Ectodermal cell (in vitro differentiated cells): ENCODE results near the gene SNAI3.

Experiments used
- H3K27ac ChIP-seq: 2 replicates; pipeline ENCODE4 v1.7.0; 2013; ENCODE audit warnings: mild to moderate bottlenecking, low read depth, low read length; ENCODE audit not compliant: insufficient read depth, poor library complexity, severe bottlenecking
- H3K27me3 ChIP-seq: 2 replicates; pipeline ENCODE4 v1.7.0; 2013; ENCODE audit warnings: mild to moderate bottlenecking, low read length; ENCODE audit not compliant: insufficient read depth, control insufficient read depth, poor library complexity, severe bottlenecking
- H3K36me3 ChIP-seq: one replicate; pipeline ENCODE4 v1.7.0; 2013; ENCODE audit warnings: low read length; ENCODE audit not compliant: control insufficient read depth, insufficient read depth
- H3K4me1 ChIP-seq: one replicate; pipeline ENCODE4 v1.7.0; 2013; ENCODE audit warnings: low read length; ENCODE audit not compliant: control insufficient read depth, insufficient read depth
- H3K4me3 ChIP-seq: 2 replicates; pipeline ENCODE4 v1.7.0; 2013; ENCODE audit warnings: low read depth, low read length, control low read depth; ENCODE audit not compliant: insufficient read depth
- H3K9me3 ChIP-seq: 2 replicates; pipeline ENCODE4 v1.7.0; 2013; ENCODE audit warnings: mild to moderate bottlenecking, low read length, moderate library complexity; ENCODE audit not compliant: control insufficient read depth
- WGBS, 2 experiments: methylation state at CpG; one replicate each; pipeline ENCODE4 v1.1.7; 2013; ENCODE audit warnings: missing lambda C conversion rate in 2 of 2; 5-methylcytosine and 5-hydroxymethylcytosine counted together

SNAI3 gene

GRCh38 chr16:88730632-88731607, 44.6 kb upstream of the SNAI3 start:
- no peaks in the 10 kb centered on the region for H3K4me1 ChIP-seq
- no peak overlapping the region for H3K4me3 ChIP-seq
- no peaks in the 10 kb centered on the region for H3K9me3 ChIP-seq
- no peaks in the 10 kb centered on the region for H3K36me3 ChIP-seq
- H3K27me3 ChIP-seq: no peaks in the 10 kb centered on the region
- 91 to 92% methylated on average over 34 of the region's 34 CpGs for WGBS, 2 experiments
- H3K27ac ChIP-seq: no peak overlapping the region

- Histone ChIP-seq H3K36me3 (no peaks in the 10 kb centered on the region), H3K4me3 (no peak overlapping the region), H3K27ac (no peak overlapping the region), H3K27me3 (no peaks in the 10 kb centered on the region), H3K9me3 (no peaks in the 10 kb centered on the region), H3K4me1 (no peaks in the 10 kb centered on the region)
- 75 to 78% methylated on average over 20 of the region's 20 CpGs for WGBS, 2 experiments
Measured at GRCh38 chr16:88727871-88728270, 41.6 kb upstream of the SNAI3 start.

GRCh38 chr16:88726981-88727380, 40.7 kb upstream of the SNAI3 start:
- H3K4me1 ChIP-seq: no peaks in the 10 kb centered on the region
- 95% methylated on average over 28 of the region's 28 CpGs for WGBS, 2 experiments
- H3K36me3 ChIP-seq: no peaks in the 10 kb centered on the region
- no peaks in the 10 kb centered on the region for H3K27me3 ChIP-seq
- H3K9me3 ChIP-seq: no peaks in the 10 kb centered on the region
- no peak overlapping the region for H3K27ac ChIP-seq
- no peak overlapping the region for H3K4me3 ChIP-seq

GRCh38 chr16:88726408-88726749, 40.1 kb upstream of the SNAI3 start:
- no peaks in the 10 kb centered on the region for H3K36me3 ChIP-seq
- 89 to 90% methylated on average over 17 of the region's 17 CpGs for WGBS, 2 experiments
- H3K4me3 ChIP-seq: no peak overlapping the region
- no peaks in the 10 kb centered on the region for H3K27me3 ChIP-seq
- no peaks in the 10 kb centered on the region for H3K4me1 ChIP-seq
- no peak overlapping the region for H3K27ac ChIP-seq
- no peaks in the 10 kb centered on the region for H3K9me3 ChIP-seq

- Histone ChIP-seq H3K27ac (no peak overlapping the region), H3K9me3 (no peaks in the 10 kb centered on the region), H3K4me1 (no peaks in the 10 kb centered on the region), H3K4me3 (no peak overlapping the region), H3K27me3 (no peaks in the 10 kb centered on the region), H3K36me3 (no peaks in the 10 kb centered on the region)
- WGBS, 2 experiments: 91 to 93% methylated on average over 32 of the region's 32 CpGs
Measured at GRCh38 chr16:88725609-88726407, 39.5 kb upstream of the SNAI3 start.

- H3K27ac ChIP-seq: no peak overlapping the region
- WGBS, 2 experiments: 89 to 91% methylated on average over 31 of the region's 31 CpGs
Measured at GRCh38 chr16:88724855-88725555, 38.7 kb upstream of the SNAI3 start.

GRCh38 chr16:88723911-88724310, 37.6 kb upstream of the SNAI3 start:
- H3K27ac ChIP-seq: no peak overlapping the region
- 95 to 97% methylated on average over 17 of the region's 17 CpGs for WGBS, 2 experiments
- H3K27me3 ChIP-seq: no peaks in the 10 kb centered on the region
- H3K9me3 ChIP-seq: no peaks in the 10 kb centered on the region
- H3K36me3 ChIP-seq: no peaks in the 10 kb centered on the region
- no peaks in the 10 kb centered on the region for H3K4me1 ChIP-seq
- no peak overlapping the region for H3K4me3 ChIP-seq

More at GRCh38 chr16:88724855-88725555, 38.7 kb upstream of the SNAI3 start:
- no peak overlapping the region for H3K4me3 ChIP-seq
- H3K27me3 ChIP-seq: no peaks in the 10 kb centered on the region
- no peaks in the 10 kb centered on the region for H3K4me1 ChIP-seq
- no peaks in the 10 kb centered on the region for H3K36me3 ChIP-seq
- H3K9me3 ChIP-seq: no peaks in the 10 kb centered on the region

- Histone ChIP-seq H3K4me3 (no peak overlapping the region), H3K27me3 (no peaks in the 10 kb centered on the region), H3K9me3 (no peaks in the 10 kb centered on the region), H3K27ac (no peak overlapping the region), H3K36me3 (no peaks in the 10 kb centered on the region), H3K4me1 (no peaks in the 10 kb centered on the region)
- 80 to 84% methylated on average over 8 of the region's 8 CpGs for WGBS, 2 experiments
Measured at GRCh38 chr16:88723507-88723887, 37.2 kb upstream of the SNAI3 start.

- Histone ChIP-seq H3K4me3 (no peak overlapping the region), H3K9me3 (no peaks in the 10 kb centered on the region), H3K27me3 (no peaks in the 10 kb centered on the region), H3K36me3 (no peaks in the 10 kb centered on the region), H3K4me1 (no peaks in the 10 kb centered on the region), H3K27ac (no peak overlapping the region)
- WGBS, 2 experiments: 90 to 91% methylated on average over 39 of the region's 39 CpGs
Measured at GRCh38 chr16:88722784-88723506, 36.6 kb upstream of the SNAI3 start.
